Nephron (organoid): ENCODE results near the gene FXYD7.
"Not testable (repeated sequence)": the region's sequence is repeated elsewhere in the genome, so short reads cannot be mapped to it uniquely, and the experiment has no call there.

ENCODE experiments used
- H3K27ac Mint-ChIP-seq, 3 experiments: 2 replicates each; pipeline ENCODE4 v1.8.0; 2020; ENCODE audit warnings: mixed read lengths in 3 of 3, mild to moderate bottlenecking in 2 of 3, moderate library complexity in 1 of 3
- H3K27me3 Mint-ChIP-seq: 2 replicates; pipeline ENCODE4 v1.8.0; 2021; ENCODE audit warnings: low read depth, mild to moderate bottlenecking, moderate library complexity, mixed read lengths
- H3K36me3 Mint-ChIP-seq: 2 replicates; pipeline ENCODE4 v1.8.0; 2020; ENCODE audit warnings: low read depth, mixed read lengths
- H3K4me1 Mint-ChIP-seq: 2 replicates; pipeline ENCODE4 v1.8.0; 2020; ENCODE audit warnings: mixed read lengths
- H3K4me3 Mint-ChIP-seq, 3 experiments: 2 replicates each; pipeline ENCODE4 v1.8.0; 2020; ENCODE audit warnings: mild to moderate bottlenecking in 3 of 3, mixed read lengths in 3 of 3, moderate library complexity in 2 of 3
- H3K9me3 Mint-ChIP-seq: 2 replicates; pipeline ENCODE4 v1.8.0; 2020; ENCODE audit warnings: mixed read lengths
- TF ChIP-seq, protein P1 (sequence below), 3 experiments: fragments of 200-600 bp; sonication (generic); IDR thresholded peaks; one replicate each; pipeline ENCODE4 v1.5.0; 2021; ENCODE audit warnings: antibody characterized with exemption in 3 of 3; ENCODE audit not compliant: unreplicated experiment in 3 of 3

FXYD7 gene

DNA sequence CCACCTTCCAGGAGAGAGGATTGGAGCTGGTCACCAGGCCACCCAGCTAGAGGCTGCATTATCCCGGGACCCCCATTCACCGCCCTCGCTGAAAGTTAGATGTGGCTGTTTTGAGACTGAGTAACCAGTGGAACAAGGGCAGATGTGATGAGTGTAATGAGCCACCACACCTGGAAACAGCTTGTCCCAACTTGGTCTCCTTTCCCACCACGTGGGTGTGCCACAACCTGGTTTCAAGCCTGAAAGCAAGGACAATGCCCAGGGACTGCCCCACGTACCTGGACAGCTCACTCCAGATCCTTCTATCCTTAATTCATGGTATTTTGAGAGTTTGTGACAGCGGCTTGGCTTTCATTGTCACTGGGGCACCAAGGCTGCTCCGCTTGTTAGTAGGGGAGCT lies 15.2 kb upstream of the FXYD7 start:
- Mint-ChIP-seq H3K4me1 (peaks cover 12% of the 10 kb centered on the region), H3K27me3 (peaks cover 11% of the 10 kb centered on the region), H3K36me3 (no peaks in the 10 kb centered on the region), H3K27ac (no peak overlapping the region), H3K9me3 (no peaks in the 10 kb centered on the region), H3K4me3 (no peak overlapping the region)
- TF ChIP-seq, protein P1, sequence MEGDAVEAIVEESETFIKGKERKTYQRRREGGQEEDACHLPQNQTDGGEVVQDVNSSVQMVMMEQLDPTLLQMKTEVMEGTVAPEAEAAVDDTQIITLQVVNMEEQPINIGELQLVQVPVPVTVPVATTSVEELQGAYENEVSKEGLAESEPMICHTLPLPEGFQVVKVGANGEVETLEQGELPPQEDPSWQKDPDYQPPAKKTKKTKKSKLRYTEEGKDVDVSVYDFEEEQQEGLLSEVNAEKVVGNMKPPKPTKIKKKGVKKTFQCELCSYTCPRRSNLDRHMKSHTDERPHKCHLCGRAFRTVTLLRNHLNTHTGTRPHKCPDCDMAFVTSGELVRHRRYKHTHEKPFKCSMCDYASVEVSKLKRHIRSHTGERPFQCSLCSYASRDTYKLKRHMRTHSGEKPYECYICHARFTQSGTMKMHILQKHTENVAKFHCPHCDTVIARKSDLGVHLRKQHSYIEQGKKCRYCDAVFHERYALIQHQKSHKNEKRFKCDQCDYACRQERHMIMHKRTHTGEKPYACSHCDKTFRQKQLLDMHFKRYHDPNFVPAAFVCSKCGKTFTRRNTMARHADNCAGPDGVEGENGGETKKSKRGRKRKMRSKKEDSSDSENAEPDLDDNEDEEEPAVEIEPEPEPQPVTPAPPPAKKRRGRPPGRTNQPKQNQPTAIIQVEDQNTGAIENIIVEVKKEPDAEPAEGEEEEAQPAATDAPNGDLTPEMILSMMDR (IDR thresholded peaks at IDR 0.05; ENCODE audit: unreplicated experiment in 3 of 3): no peak

DNA sequence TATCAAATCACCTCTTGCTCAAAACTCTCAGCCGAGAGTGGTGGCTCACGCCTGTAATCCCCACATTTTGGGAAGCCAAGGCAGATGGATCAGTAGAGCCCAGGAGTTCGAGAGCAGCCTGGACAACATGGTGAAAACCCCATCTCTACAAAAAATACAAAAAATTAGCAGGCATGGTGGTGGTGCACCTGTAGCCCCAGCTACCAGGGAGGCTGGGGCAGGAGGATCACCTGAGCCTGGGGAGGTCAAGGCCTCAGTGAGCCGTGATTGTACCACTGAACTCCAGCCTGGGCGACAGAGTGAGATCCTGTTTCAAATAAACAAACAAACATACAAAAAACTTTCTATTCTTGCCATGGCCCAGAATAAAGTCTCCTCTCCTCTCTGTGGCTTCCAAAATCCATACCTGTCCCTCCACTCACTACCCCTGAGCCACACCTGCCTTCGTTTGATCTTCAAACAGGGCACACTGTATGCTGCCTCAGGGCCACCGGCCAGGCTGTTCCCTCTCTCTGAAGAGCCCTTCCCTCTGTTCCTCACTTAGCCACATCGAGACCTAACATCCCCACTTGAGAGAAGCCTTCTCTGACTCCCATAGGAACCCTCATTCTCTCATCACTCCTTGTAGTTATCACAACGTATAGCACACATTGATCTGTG lies 14.5 kb upstream of the FXYD7 start:
- H3K9me3 Mint-ChIP-seq: no peaks in the 10 kb centered on the region
- H3K27ac Mint-ChIP-seq: peak overlapping the region in 1 of 3 experiments; percentile 5
- TF ChIP-seq, protein P1 (IDR thresholded peaks at IDR 0.05; ENCODE audit: unreplicated experiment in 3 of 3): no peak
- no peak overlapping the region for H3K4me3 Mint-ChIP-seq
- H3K36me3 Mint-ChIP-seq: no peaks in the 10 kb centered on the region
- peaks cover 14% of the 10 kb centered on the region for H3K27me3 Mint-ChIP-seq
- peaks cover 12% of the 10 kb centered on the region for H3K4me1 Mint-ChIP-seq

DNA sequence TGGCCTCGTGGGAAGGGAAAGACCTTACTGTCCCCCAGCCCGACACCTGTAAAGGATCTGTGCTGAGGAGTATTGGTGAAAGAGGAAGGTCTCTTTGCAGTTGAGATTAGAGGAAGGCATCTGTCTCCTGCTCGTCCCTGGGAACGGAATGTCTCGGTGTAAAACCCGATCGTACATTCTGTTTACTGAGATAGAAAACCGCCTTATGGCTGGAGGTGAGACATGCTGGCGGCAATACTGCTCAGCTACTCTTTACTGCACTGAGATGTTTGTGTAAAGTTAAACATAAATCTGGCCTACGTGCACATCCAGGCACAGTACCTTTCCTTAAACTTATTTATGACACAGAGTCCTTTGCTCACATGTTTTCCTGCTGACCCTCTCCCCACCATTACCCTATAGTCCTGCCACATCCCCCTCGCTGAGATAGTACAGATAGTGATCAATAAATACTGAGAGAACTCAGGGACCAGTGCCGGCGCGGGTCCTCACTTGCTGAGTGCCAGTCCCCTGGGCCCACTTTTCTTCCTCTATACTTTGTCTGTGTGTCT lies 13.3 kb upstream of the FXYD7 start:
- not testable (repeated sequence) for H3K4me3 Mint-ChIP-seq, H3K9me3 Mint-ChIP-seq, H3K4me1 Mint-ChIP-seq, H3K36me3 Mint-ChIP-seq
- Mint-ChIP-seq H3K27me3 (peaks cover 11% of the 10 kb centered on the region), H3K27ac (peak overlapping the region; percentile 65 to 85 (median 69))

DNA sequence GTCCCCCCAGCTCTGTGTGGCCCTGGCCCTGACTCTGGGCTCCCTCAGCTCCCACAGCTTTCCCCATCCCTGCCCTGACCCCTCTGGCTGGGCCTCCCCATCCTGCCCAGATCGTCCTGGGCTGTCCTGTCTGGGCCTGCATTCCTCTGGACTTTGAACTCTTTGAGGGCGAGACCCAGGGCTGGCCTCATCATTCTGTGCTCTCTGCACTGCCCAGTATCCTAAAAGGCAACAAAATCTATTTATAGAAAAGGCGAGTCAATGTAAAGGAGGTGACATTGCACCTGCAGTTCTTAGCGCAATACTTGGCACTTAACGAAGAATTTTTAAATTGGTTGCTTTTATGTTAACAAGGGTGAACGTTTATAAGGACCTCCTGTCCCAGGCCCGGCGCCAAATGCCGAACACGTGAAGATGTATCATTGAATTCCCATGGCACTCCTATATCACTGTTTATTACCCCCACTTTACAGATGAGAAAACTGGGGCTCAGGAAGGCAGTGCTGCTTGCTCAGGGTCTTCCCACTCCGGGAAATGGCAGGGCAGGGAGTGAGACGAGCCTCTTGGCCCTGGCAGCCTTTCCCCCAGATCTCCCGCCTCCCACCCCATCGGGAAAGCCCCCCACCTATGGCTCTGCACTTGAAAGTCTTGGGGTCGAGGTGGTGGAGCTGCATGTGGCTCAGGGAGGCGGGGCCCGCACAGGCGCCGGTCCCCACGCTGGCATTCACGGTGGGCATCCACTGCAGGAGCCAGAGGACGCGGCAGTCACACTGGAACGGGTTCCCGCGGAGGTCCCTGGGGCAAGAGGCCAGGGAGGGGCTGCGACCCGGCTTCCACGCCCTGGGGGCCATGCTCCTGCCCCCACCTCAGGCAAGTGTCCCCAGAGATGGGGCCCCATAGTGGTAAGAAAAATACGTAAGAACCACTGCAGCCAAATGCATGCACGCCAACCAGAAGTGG lies 12.0 kb upstream of the FXYD7 start:
- TF ChIP-seq, protein P1 (IDR thresholded peaks at IDR 0.05; ENCODE audit: unreplicated experiment in 3 of 3): no peak
- Mint-ChIP-seq H3K27me3 (peaks cover 14% of the 10 kb centered on the region), H3K4me3 (no peak overlapping the region), H3K9me3 (no peaks in the 10 kb centered on the region), H3K27ac (no peak overlapping the region), H3K4me1 (peaks cover 12% of the 10 kb centered on the region), H3K36me3 (no peaks in the 10 kb centered on the region)

DNA sequence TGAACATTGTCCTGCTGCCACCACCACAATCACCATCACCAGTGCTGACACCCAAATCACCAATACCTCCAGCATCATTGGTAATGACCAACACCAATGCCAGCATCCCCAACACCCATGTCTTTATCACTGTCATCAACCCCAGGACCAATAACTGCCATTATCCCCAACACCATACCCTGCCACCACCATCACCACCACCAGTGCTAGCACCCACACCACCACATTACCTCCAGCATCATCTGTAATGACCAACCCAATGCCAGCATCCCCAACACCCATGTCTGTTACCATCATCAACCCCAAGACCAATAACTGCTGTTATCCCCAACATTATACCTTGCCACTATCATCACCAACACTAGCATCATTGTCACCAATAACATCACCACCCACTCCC lies 10.8 kb upstream of the FXYD7 start:
- Mint-ChIP-seq H3K9me3 (no peaks in the 10 kb centered on the region), H3K27me3 (peaks cover 14% of the 10 kb centered on the region), H3K36me3 (no peaks in the 10 kb centered on the region), H3K4me1 (peaks cover 16% of the 10 kb centered on the region), H3K4me3 (no peak overlapping the region), H3K27ac (peak overlapping the region in 1 of 3 experiments; percentile 13)
- TF ChIP-seq, protein P1 (IDR thresholded peaks at IDR 0.05; ENCODE audit: unreplicated experiment in 3 of 3): no peak

DNA sequence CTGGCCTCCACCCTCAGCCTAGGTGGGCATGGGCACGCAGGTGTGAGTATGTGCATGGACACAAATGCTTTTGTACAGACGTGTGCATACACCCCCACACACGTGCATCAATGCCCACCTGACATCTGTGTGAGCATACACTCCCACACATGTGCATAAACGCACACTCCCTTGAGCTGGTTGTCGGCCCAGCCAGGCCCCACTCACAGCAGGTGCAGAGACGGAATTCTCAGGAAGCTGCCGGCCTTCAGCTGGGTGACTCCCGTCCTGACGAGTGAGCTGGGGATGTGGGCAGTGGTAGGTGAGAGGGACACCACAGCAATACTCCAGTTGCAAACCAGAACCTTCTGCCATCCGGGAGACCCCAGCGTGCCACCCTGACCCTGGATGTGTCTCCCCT lies 9.2 kb upstream of the FXYD7 start:
- TF ChIP-seq, protein P1 (IDR thresholded peaks at IDR 0.05; ENCODE audit: unreplicated experiment in 3 of 3): no peak
- no peaks in the 10 kb centered on the region for H3K36me3 Mint-ChIP-seq

More for the DNA sequence above, 9.2 kb upstream of the FXYD7 start:
- H3K4me3 Mint-ChIP-seq: no peak overlapping the region
- H3K27me3 Mint-ChIP-seq: peaks cover 14% of the 10 kb centered on the region
- H3K4me1 Mint-ChIP-seq: peaks cover 29% of the 10 kb centered on the region
- no peaks in the 10 kb centered on the region for H3K9me3 Mint-ChIP-seq
- no peak overlapping the region for H3K27ac Mint-ChIP-seq
